NT2/D1 (cell line): ENCODE measurements around the gene CABP2.
A peak's percentile ranks its signal among the peaks of the same experiment; 100 is the strongest.

Experiments
- DNase-seq: peaks from one replicate; pipeline ENCODE4 v3.0.0-alpha.2; 2011; ENCODE audit warnings: low read depth, low spot score
- H3K27me3 ChIP-seq: 2 replicates; pipeline ENCODE4 v1.6.0; 2011; ENCODE audit warnings: mild to moderate bottlenecking; ENCODE audit not compliant: insufficient read length, insufficient read depth
- H3K36me3 ChIP-seq: 2 replicates; pipeline ENCODE4 v1.6.1; 2011; ENCODE audit warnings: mild to moderate bottlenecking, low read length, mixed read lengths; ENCODE audit not compliant: insufficient read depth, insufficient read length
- H3K4me1 ChIP-seq: 2 replicates; pipeline ENCODE4 v1.5.1; 2011; ENCODE audit not compliant: insufficient read depth, insufficient read length
- H3K4me3 ChIP-seq: 2 replicates; pipeline ENCODE4 v1.5.1; 2011; ENCODE audit warnings: low read depth; ENCODE audit not compliant: insufficient read length
- H3K9ac ChIP-seq: 2 replicates; pipeline ENCODE4 v1.6.0; 2011; ENCODE audit warnings: low read depth; ENCODE audit not compliant: insufficient read length
- H3K9me3 ChIP-seq: 2 replicates; pipeline ENCODE4 v1.5.1; 2011; ENCODE audit warnings: mild to moderate bottlenecking, low read length; ENCODE audit not compliant: insufficient read depth
- SUZ12 ChIP-seq: IDR thresholded peaks from 2 replicates; pipeline ENCODE4 v1.6.1; 2011; ENCODE audit not compliant: insufficient read length, insufficient read depth; ENCODE audit errors: extremely low read depth
- YY1 ChIP-seq: IDR thresholded peaks from 2 replicates; pipeline ENCODE4 v1.6.1; 2011; ENCODE audit not compliant: insufficient read length, insufficient read depth
- ZNF274 ChIP-seq: IDR thresholded peaks from 2 replicates; pipeline ENCODE4 v1.6.1; 2011; ENCODE audit warnings: mild to moderate bottlenecking, low read depth, low read length

Gene CABP2

DNA sequence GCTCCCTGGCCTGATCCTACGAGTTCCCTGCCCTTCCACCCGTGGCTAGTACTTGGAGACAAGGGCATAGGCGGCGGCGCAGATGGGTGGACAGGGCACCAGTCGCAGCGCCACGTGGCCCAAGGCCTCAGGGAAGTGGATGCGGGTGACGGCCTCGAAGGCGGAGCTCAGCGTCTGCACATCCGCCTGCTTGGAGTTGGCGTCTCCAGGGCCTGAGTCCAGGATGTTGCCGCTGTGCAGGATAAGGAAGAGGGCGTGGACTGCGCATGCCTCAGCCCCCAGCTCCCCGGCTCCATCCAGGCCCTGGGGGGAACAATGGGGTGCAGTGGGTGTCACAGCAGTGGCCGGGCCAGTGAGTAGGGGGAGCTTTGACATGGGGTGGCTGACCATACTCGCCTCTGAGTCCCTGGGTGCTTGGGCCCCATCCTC is 24.7 kb downstream of the CABP2 start:
- Histone ChIP-seq H3K9ac (no peak overlapping the region), H3K4me1 (peaks cover 34% of the 10 kb centered on the region), H3K36me3 (peaks cover 91% of the 10 kb centered on the region), H3K4me3 (no peak overlapping the region), H3K27me3 (peaks cover 2% of the 10 kb centered on the region), H3K9me3 (no peaks in the 10 kb centered on the region)
- TF ChIP-seq ZNF274 (no peak), YY1 (no peak), SUZ12 (no peak)
- no peak for DNase-seq

DNA sequence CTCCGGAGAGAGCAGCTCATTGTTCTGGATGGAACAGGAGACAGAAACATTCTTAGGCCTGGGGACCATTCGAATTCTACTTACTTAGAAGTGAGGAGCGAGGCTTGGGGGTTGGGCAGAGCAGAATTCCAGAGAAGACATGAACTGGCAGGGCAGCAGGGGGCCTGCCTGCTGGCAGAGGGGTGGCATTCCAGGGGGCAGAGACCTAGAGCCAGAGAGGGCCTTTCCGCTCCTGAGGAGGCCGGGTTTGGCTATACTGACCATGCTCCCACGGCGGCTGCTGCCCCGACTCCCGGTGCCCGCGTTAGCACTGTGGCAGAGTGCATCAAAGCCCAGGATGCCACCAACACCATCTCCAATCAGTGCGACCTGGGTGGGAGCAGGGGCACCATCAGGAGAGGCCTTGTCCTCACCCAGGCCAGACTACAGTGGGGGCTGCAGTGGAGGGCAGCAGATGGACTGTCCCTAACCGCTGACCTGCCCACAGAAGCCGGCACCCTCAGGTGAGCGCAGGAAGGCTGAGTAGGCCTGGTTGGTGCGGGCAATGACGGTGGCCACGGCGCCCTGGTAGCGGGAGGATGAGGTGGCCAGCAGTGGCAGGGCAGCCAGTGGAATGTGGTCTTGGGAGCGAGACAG is 25.5 kb downstream of the CABP2 start:
- H3K27me3 ChIP-seq, result no peaks in the 10 kb centered on the region
- no peaks in the 10 kb centered on the region for H3K9me3 ChIP-seq
- peak overlapping the region; percentile 36 for H3K9ac ChIP-seq
- no peak overlapping the region for H3K4me3 ChIP-seq
- TF ChIP-seq SUZ12 (no peak), YY1 (no peak), ZNF274 (no peak)
- peaks cover 94% of the 10 kb centered on the region for H3K36me3 ChIP-seq
- H3K4me1 ChIP-seq, result peaks cover 28% of the 10 kb centered on the region
- DNase-seq, result no peak

DNA sequence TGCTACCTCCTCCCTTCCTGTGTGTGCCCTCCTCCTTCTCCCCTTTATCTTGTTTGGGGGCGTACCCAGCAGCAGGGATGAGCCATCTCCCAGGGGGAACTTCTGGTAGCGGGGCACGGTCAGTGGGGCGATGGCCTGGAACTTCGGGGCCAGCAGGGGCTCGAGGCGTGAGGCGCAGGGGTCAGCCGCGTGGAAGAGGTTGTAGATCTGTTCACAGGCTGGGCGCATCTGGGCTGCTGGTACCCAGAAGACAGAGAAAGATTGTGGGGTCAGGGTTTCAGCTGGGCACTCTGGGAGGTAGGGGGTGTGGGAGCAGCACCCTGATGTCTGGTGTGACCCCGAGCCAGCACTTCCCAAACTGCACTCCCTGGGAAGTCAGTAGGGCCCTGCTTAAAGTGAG is 27.1 kb downstream of the CABP2 start:
- TF ChIP-seq YY1 (no peak), SUZ12 (no peak), ZNF274 (no peak)
- no peaks in the 10 kb centered on the region for H3K27me3 ChIP-seq
- H3K4me1 ChIP-seq, result peaks cover 25% of the 10 kb centered on the region
- H3K36me3 ChIP-seq, result peaks cover 94% of the 10 kb centered on the region
- no peak for DNase-seq
- no peaks in the 10 kb centered on the region for H3K9me3 ChIP-seq
- no peak overlapping the region for H3K9ac ChIP-seq
- no peak overlapping the region for H3K4me3 ChIP-seq

DNA sequence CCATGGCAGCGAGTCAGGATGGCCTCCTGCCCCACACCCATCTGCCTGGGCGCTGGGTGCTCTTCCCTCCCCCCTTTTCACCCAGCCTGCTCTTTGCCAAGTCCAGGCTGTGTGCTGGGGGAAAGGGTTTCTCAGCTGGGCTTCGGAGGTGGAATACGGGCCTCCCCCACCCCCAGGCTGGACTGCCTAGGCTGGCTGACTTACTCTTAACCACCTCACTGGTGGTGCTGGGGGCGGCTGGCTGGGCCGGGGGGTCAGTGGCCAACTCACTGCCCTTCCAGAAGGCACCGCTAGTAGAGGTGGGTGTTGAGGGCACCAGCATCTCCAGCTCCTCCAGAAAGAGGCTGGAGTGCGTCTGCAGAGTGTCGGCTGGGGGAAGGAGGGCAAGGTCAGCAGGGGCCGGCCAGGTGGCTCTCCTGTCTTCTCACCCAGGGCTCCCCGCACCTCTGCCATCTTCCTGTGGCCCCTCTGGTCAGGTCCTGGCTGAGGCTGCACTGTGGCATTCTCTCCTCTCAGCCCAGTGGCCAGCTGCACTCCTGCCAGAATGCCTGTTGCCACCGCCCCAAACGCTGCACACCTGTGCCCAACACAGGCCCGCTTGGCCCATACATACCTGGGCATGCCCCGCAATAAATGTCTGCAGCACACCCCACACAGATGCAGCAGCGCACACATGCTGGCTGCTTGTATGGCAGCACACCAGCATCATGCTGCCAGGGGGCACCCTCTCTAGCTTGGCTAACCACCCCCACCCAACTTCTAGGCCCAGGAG is 27.8 kb downstream of the CABP2 start:
- H3K36me3 ChIP-seq, result peaks cover 94% of the 10 kb centered on the region
- no peak overlapping the region for H3K4me3 ChIP-seq
- peak overlapping the region; percentile 3 for H3K9ac ChIP-seq
- TF ChIP-seq ZNF274, result no peak
- TF ChIP-seq YY1, result no peak
- TF ChIP-seq SUZ12, result no peak
- H3K4me1 ChIP-seq, result peaks cover 25% of the 10 kb centered on the region
- H3K9me3 ChIP-seq, result no peaks in the 10 kb centered on the region
- H3K27me3 ChIP-seq, result no peaks in the 10 kb centered on the region
- no peak for DNase-seq

DNA sequence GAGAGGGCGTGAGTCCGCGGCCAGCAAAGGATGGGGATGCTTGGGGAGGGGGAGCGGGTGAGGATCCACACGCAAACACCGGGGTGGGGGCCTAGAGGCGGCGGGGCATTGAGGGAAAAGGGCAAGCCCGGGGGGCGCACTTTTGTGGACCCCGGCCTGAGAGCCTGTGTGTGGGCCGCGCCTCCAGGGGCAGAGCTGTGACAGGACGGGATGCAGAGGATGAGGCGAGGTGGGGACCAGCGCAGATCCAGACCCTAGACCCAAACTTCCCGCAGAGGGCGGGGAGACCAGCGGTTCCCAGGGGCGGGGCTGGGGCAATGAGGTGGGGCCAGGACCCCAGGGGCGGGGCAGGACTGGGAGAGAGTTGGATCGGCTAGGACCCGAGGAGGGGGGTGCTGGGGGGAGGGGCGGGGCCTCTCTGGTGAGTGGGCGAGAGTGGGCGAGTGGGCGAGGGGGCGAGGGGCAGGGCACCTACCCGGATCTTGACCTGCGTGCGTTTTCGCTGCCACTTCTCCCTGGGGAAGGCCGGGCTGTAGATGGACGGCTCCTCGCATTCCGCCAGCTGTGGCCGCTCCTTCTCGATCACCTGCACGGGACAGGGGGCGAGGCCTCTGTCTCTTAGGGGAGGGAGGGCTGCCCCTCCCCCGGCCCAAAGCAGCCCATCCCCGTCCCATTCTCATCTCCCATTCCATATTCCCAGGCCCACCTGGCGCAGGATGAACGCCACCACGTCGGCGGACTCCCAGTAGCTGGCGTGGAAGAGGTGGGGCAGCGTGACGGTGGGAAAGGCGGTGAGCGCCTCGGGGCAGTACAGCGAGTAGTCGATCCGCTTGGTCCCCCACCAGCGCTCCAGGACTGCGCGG is 28.6 kb downstream of the CABP2 start:
- peaks cover 94% of the 10 kb centered on the region for H3K36me3 ChIP-seq
- H3K9ac ChIP-seq, result peak overlapping the region; percentile 3
- no peaks in the 10 kb centered on the region for H3K9me3 ChIP-seq
- no peak overlapping the region for H3K4me3 ChIP-seq
- H3K4me1 ChIP-seq, result peaks cover 25% of the 10 kb centered on the region
- H3K27me3 ChIP-seq, result no peaks in the 10 kb centered on the region
- TF ChIP-seq SUZ12 (no peak), ZNF274 (no peak), YY1 (no peak)
- no peak for DNase-seq

DNA sequence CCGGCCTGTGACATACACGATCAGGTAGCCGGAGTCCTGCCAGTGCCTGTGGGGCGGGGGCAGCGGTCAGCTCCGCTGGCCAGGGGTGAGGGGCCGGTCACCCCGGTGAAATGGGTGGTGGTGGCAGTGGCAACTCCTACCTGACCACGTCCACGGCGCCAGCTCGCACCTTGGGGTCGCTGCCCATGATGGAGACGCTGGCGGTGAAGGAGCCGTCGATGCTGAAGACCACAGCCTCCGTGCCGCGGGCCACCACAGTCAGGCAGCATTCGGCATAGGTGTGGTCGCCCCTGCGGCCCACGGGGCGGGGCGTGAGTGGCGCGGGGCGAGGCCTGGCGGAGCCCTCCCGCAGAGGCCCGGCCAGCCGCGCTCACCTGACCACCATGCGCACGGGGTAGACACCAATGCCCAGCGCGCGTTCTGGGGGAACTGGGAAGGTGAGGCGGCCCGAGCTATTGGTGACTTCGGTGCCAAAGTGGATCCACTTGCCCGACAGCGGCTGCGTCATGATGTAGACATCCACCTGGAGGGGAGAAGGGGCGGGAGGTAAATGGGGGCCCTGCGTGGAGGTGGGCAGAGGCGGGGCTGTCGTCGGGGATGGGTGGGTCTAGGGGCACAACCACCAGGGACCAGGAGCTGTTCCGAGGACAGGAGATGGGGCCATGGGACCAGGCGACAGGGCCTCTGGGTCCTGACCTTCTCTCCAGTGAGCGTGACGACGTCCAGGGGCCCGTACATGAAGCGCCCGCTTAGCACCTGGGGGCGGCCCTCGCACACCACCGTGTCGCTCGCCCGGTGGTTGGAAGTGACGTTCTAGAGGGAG is 29.5 kb downstream of the CABP2 start:
- DNase-seq, result no peak
- H3K4me3 ChIP-seq, result no peak overlapping the region
- peaks cover 98% of the 10 kb centered on the region for H3K36me3 ChIP-seq
- H3K9ac ChIP-seq, result no peak overlapping the region
- no peaks in the 10 kb centered on the region for H3K9me3 ChIP-seq
- peaks cover 25% of the 10 kb centered on the region for H3K4me1 ChIP-seq
- TF ChIP-seq SUZ12 (no peak), ZNF274 (no peak), YY1 (no peak)
- H3K27me3 ChIP-seq, result no peaks in the 10 kb centered on the region
